Gastrocnemius medialis (tissue), 4 donors: ENCODE data around the gene AUTS2.

Source experiments
- POLR2A ChIP-seq, 2 donors: fragments of 450-650 bp; IDR thresholded peaks; one replicate each; pipeline ENCODE4 v1.6.1; 2017; ENCODE audit warnings: antibody characterized with exemption in 2 of 2, mild to moderate bottlenecking in 2 of 2, moderate library complexity in 2 of 2
- TF ChIP-seq, protein P1 (sequence below), 5 experiments: fragments of 450-650 bp in 3 of 5; fragments of 200-600 bp in 2 of 5; sonication (generic) in 2 of 5; IDR thresholded peaks in 4 of 5; conservative IDR thresholded peaks in 1 of 5; 1 replicate in 4 of 5; 2 replicates in 1 of 5; pipeline ENCODE4 v1.5.1; 2016 to 2019; ENCODE audit warnings: antibody characterized with exemption in 5 of 5, mild to moderate bottlenecking in 3 of 5, moderate library complexity in 3 of 5

- TF ChIP-seq, protein P1, sequence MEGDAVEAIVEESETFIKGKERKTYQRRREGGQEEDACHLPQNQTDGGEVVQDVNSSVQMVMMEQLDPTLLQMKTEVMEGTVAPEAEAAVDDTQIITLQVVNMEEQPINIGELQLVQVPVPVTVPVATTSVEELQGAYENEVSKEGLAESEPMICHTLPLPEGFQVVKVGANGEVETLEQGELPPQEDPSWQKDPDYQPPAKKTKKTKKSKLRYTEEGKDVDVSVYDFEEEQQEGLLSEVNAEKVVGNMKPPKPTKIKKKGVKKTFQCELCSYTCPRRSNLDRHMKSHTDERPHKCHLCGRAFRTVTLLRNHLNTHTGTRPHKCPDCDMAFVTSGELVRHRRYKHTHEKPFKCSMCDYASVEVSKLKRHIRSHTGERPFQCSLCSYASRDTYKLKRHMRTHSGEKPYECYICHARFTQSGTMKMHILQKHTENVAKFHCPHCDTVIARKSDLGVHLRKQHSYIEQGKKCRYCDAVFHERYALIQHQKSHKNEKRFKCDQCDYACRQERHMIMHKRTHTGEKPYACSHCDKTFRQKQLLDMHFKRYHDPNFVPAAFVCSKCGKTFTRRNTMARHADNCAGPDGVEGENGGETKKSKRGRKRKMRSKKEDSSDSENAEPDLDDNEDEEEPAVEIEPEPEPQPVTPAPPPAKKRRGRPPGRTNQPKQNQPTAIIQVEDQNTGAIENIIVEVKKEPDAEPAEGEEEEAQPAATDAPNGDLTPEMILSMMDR (IDR thresholded peaks at IDR 0.05 in 4 of 5, conservative IDR thresholded peaks at IDR 0.05 in 1 of 5), result no peak
- TF ChIP-seq POLR2A (IDR thresholded peaks at IDR 0.05), result no peak
Measured at GRCh38 chr7:70068531-70068930, 470.3 kb downstream of the AUTS2 start.
